ENCODE measurements around the gene CPLX3.

DNA sequence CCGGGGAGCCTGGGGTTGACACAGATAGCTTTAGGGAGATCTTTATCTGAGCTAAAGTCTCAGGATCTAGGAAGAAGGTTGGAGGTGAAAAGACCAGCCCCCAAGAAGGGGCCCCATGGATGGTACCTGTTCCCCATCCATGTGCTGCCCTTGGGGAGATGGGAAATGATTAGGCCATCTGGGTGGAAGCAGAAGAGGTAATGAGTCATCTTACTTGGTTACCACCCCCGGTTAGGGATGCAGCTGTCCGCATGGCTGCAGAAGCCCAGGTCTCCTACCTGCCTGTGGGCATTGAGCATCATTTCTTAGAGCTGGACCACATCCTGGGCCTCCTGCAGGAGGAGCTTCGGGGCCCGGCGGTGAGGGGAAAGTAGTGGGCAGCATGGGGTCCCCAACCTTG, 3.1 kb upstream of the CPLX3 start:
- TF ChIP-seq POLR2AphosphoS5 (IDR thresholded peaks at IDR 0.05) (no peak), POLR2A (IDR thresholded peaks at IDR 0.05) (no peak), EP300 (IDR thresholded peaks at IDR 0.05) (no peak)
- TF ChIP-seq, protein P1, sequence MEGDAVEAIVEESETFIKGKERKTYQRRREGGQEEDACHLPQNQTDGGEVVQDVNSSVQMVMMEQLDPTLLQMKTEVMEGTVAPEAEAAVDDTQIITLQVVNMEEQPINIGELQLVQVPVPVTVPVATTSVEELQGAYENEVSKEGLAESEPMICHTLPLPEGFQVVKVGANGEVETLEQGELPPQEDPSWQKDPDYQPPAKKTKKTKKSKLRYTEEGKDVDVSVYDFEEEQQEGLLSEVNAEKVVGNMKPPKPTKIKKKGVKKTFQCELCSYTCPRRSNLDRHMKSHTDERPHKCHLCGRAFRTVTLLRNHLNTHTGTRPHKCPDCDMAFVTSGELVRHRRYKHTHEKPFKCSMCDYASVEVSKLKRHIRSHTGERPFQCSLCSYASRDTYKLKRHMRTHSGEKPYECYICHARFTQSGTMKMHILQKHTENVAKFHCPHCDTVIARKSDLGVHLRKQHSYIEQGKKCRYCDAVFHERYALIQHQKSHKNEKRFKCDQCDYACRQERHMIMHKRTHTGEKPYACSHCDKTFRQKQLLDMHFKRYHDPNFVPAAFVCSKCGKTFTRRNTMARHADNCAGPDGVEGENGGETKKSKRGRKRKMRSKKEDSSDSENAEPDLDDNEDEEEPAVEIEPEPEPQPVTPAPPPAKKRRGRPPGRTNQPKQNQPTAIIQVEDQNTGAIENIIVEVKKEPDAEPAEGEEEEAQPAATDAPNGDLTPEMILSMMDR (IDR thresholded peaks at IDR 0.05), result no peak

Measured in upper lobe of left lung (tissue), 4 donors.